ENCODE data around the gene TCF3. TPM values are rescaled to one million over a fixed set of nuclear protein-coding genes. Genes with fewer than 3 reads are reported as not detected.

Gene TCF3
- total and polyA plus RNA-seq, 2 of the 8 experiments (the other 6 are each of a cell fraction or from before 2014, with no cell fraction given) = 241 to 348 TPM

DNA sequence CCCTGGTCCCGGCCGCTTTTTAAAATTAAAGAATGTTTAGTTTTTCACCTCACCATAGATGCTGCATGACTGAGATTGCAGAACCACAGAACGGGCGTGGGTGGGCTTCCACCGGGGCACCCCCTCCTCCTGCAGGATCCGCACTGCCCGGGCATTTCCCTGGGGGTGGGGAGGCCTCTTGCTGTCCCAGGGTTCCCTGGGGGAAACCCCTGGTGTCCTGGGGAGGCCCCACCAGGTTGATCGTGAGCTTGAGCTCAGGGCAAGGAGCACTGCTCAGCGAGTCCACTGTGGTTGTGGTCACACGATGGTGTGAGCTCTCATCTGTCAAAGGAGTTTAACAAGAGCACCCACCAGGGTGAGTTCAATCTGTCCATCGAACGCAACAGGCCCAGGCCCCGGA, 11.4 kb upstream of the TCF3 start:
- POLR2A ChIA-PET (ENCODE audit: partially characterized antibody) = no interaction called here
- CTCF ChIA-PET (ENCODE audit: partially characterized antibody) = interaction anchor here (0.6 to 3.5 kb wide), 3 partner anchors 9 to 131 kb away, joined by 3 to 21 read pairs (median 4); no protein-coding TSS in a partner anchor
- no peak for FAIRE-seq

More for the DNA sequence above, 11.4 kb upstream of the TCF3 start:
- Histone ChIP-seq H2BK12ac (ENCODE audit: low read depth, low read length) (no peak overlapping the region), H3K79me2 (ENCODE audit: control insufficient read depth in 1 of 2, insufficient read depth in 2 of 2, low read length in 2 of 2) (no peaks in the 10 kb centered on the region), H3K9ac (replicated peaks in 1 of 4; ENCODE audit: extremely low read depth in 1 of 4, low read depth in 3 of 4, low read length in 3 of 4) (no peak overlapping the region), H2BK5ac (ENCODE audit: low read depth, low read length) (no peak overlapping the region), H3K4me2 (ENCODE audit: insufficient read depth in 1 of 2, low read depth in 2 of 2, low read length in 2 of 2) (no peak overlapping the region), H2BK15ac (ENCODE audit: low read length) (no peak overlapping the region), H3K14ac (ENCODE audit: insufficient read length) (no peak overlapping the region), H3K56ac (replicated peaks; ENCODE audit: insufficient read length, low read depth, low read length) (no peak overlapping the region), H3K36me3 (ENCODE audit: control insufficient read depth in 2 of 4, insufficient read depth in 4 of 4, low read length in 3 of 4) (no peaks in the 10 kb centered on the region), H3K9me3 (ENCODE audit: insufficient read depth in 2 of 2, low read depth in 1 of 2, low read length in 1 of 2) (no peaks in the 10 kb centered on the region), H3K18ac (ENCODE audit: extremely low read depth, low read length) (no peak overlapping the region), H4K5ac (ENCODE audit: insufficient read length, low read depth, low read length) (no peak overlapping the region), H3K4me1 (replicated peaks in 1 of 4; ENCODE audit: control insufficient read depth in 3 of 4, insufficient read depth in 4 of 4, low read length in 3 of 4) (peaks cover 0 to 7% (median 4%) of the 10 kb centered on the region in 4 experiments; a peak in 6 of 7 replicates), H2AK5ac (ENCODE audit: low read depth, low read length) (no peak overlapping the region), H4K91ac (replicated peaks; ENCODE audit: insufficient read length, low read length) (no peak overlapping the region), H3K4ac (replicated peaks; ENCODE audit: insufficient read length, low read depth, low read length) (no peak overlapping the region), H4K20me1 (replicated peaks in 1 of 2; ENCODE audit: control insufficient read depth in 1 of 2, insufficient read depth in 2 of 2, low read length in 2 of 2) (no peaks in the 10 kb centered on the region), H3K23me2 (ENCODE audit: low read depth, low read length) (peaks cover 6% of the 10 kb centered on the region; the same call in 1 of the 2 replicates), H3K27ac (ENCODE audit: low read depth, low read length) (no peak overlapping the region), H3K4me3 (ENCODE audit: extremely low read depth in 1 of 4, insufficient read depth in 2 of 4, low read depth in 3 of 4, low read length in 4 of 4) (no peak overlapping the region), H2AFZ (ENCODE audit: low read length) (no peak overlapping the region), H3K27me3 (replicated peaks in 1 of 4; ENCODE audit: control insufficient read depth in 3 of 4, extremely low read depth in 1 of 4, insufficient read depth in 3 of 4, low read length in 3 of 4) (peaks cover 6 to 18% (median 18%) of the 10 kb centered on the region in 4 experiments), H3K23ac (ENCODE audit: insufficient read length) (no peak overlapping the region), H3K79me1 (ENCODE audit: low read depth, low read length) (no peaks in the 10 kb centered on the region), H2BK120ac (replicated peaks; ENCODE audit: low read depth, low read length) (no peak overlapping the region), H4K8ac (ENCODE audit: extremely low read depth, insufficient read depth, low read length) (no peak overlapping the region), H2BK20ac (ENCODE audit: low read length) (no peak overlapping the region)
- DNase-seq (ENCODE audit: low read depth in 1 of 2, low spot score in 2 of 2) = no peak
- no peak for TF ChIP-seq ATF2 (IDR thresholded peaks at IDR 0.05; ENCODE audit: low read length)
- 0 out of 2 replicates have a peak, but pooled peaks have one; percentile 59 for TF ChIP-seq KDM1A (IDR thresholded peaks at IDR 0.05; ENCODE audit: borderline replicate concordance, low read length)
- WGBS, 2 experiments (ENCODE audit: extremely low coverage in 1 of 2, insufficient coverage in 1 of 2, insufficient read length in 1 of 2, insufficient replicate concordance in 2 of 2, low coverage in 1 of 2, low lambda C conversion rate in 2 of 2, missing lambda C conversion rate in 1 of 2) = 89% methylated on average over 13 of the region's 13 CpGs; no CpG with 5 or more reads in 1 of the 2 experiments

Data from H1 (cell line).